GM18520 (cell line): ENCODE data around the gene CADM1.
A peak's percentile ranks its signal among the peaks of the same experiment; 100 is the strongest.

Experiments used
- ATAC-seq: cut with Tn5 transposase; IDR thresholded peaks from one replicate; pipeline ENCODE4 v1.9.1; 2021; ENCODE audit not compliant: unreplicated experiment

CADM1 gene

GRCh38 chr11:115324581-115325432 lies 179.4 kb downstream of the CADM1 start:
- ATAC-seq: peak; percentile 58

DNA sequence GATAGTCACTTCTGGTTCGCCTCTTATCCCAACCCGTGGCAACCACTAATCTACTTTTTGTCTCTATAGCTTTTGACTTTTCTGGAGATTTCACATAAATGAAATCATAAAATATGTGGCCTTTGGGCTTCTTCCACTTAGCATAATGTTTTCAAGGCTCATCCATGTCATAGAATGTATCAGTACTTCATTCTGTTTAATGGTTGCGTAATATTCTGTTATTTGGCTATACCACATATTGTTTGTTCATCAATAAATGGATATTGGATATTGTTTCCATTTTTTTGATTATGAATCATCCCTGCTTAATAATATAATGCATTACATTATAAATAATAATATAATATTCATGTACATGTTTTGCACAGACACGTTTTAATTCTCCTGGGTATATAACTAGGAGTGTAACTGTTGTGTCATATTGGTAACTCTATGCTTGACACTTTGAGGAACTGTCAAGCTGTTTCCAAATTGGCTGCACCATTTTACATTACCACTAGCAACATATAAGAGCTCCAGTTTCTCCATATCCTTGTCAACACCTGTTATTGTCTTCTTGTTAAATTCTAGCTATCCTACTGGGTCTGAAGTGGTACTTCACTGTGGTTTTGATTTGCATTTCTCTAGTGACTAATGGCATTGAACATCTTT lies 181.5 kb downstream of the CADM1 start:
- no peak for ATAC-seq

- no peak for ATAC-seq
Observed at GRCh38 chr11:115321605-115322289, 182.5 kb downstream of the CADM1 start.

- ATAC-seq: no peak
Observed at GRCh38 chr11:115317277-115318185, 186.7 kb downstream of the CADM1 start.

- no peak for ATAC-seq
Observed at GRCh38 chr11:115316696-115317095, 187.5 kb downstream of the CADM1 start.

- no peak for ATAC-seq
Observed at GRCh38 chr11:115314330-115314920, 189.8 kb downstream of the CADM1 start.

- no peak for ATAC-seq
Observed at GRCh38 chr11:115313224-115313838, 190.9 kb downstream of the CADM1 start.

- ATAC-seq: no peak
Observed at GRCh38 chr11:115311949-115312348, 192.3 kb downstream of the CADM1 start.

DNA sequence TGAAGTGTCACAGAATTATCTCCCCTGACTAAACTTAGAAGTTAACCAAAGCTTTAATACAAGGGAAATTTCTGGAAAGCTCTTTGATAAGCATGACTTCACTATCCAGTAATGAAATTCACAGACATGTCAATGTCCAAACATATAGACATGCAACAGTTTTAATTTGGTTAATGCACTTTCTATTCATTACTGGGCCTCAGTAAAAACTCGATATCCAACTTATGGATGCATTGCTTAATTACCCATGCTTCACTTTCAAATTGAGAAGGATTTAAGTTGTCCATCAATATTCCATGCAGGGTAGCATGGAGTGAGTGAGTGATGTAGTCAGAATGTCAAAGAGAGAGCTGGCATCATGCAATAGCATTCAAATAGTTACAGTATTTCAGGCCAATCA lies 197.5 kb downstream of the CADM1 start:
- no peak for ATAC-seq

GRCh38 chr11:115304774-115305472 lies 199.3 kb downstream of the CADM1 start:
- no peak for ATAC-seq

DNA sequence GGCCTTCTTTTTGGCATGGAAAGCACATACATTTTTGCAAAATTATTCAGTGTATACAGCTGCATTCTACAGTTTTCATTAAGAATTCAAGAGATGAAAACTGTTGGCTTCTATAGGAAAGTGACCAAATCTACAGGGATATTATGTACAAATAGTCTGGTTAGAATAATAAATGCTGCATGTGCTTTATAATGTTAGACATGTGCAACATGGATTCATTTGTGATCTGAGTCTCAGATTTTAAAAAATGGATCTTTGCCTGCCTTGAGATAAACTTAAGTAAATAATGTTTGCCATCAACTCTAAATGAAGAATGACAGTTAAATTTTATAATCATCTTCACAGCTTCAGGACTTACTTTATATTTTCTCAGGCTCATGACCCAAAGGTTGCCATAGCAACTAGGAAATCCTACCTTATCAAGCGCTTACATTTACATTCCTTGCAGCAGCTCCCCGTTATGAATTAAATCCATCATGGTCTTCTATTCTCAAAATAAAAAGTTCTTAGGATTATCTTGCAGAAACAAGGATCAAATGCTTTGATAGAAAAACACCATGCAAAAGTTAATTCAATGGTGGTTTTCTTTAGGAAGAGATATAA lies 200.2 kb downstream of the CADM1 start:
- no peak for ATAC-seq

DNA sequence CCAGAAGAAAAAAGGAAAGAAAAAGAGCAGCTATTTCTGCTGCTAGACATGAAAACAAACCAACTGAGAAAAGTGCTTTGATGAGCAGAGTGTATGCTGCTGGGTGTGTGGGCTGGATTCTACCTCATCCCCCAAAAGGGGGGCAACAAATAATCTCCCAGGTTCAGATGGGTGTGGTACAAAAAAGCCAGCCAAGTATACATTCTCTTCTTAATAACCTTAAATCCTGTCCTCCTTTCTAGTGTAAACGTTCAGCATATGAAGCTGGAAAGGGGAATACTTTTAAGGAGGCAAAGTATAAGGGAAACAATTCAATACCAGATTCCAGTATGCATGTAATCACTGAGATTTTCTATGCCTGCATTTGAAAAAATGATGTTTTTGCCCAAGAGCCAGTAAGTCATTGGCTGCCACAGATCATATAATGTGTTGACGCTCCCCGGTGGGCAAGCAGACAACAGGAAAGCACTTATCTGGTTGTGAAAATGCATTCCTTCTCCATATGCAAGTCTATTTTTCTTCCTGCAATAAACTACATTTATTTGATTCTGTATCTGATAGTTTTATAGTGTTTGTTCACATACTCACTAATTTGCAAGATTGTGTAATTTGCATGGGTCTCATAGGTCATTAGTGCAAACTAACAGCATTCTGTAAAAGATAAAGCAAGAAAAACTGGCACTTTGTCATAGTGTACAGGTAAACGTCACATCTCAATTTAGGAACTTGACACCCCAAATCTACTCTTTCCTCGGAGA lies 201.1 kb downstream of the CADM1 start:
- no peak for ATAC-seq

DNA sequence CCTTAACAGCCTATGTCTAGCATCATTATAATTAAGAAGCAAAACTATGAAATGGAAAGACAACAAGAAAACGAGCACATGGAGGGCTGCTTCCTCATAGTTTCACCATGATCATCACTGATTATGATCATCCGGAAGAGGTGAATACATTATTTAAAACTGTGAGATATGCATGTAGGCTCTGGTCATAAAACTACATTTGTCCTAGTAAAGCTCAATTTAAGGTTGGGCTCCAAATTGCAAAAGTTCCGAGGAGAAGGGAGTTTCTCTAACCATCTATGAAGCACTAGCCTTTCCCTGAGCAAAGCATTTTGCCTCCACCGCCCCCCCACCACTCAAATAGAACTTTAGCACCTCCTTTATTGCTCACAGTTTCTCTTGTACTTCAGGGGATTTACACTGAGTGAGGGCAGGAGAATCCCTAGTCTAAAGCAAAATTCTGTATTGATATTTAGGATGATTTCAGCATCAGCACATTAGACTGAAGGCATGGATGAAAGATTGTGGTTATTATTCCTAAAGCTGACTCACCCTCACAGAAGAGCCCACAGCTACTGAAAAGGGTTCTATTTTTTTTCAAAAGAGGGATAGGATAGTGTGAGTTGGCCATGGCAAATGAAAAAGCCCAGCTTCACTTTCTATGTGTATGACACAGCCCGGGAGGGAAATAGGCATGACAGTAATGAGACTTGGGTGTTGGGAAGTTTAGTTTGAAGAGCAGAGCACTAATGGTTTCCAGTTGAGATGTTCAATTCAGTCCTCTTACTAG lies 203.4 kb downstream of the CADM1 start:
- no peak for ATAC-seq

- ATAC-seq: no peak
Observed at GRCh38 chr11:115298300-115299012, 205.8 kb downstream of the CADM1 start.

DNA sequence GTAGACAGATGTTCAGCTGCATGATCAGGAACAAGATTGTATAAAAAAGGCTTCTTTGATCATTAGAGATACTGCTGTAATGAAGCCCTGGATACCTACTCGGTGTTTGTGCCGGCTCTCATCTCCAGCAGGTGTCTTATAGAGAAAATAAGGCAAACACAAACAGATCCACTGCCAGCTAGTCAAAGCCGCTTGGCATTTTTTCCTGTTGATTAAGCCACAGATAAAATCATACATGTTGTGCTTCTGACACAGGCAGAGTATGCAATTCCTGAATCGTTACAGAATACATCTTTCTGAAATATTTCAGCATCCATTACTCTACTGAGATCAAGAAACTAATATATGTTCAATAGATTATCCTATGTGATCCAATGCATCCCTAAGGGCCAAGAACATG lies 206.9 kb downstream of the CADM1 start:
- ATAC-seq: no peak

- ATAC-seq: no peak
Observed at GRCh38 chr11:115291325-115291724, 212.9 kb downstream of the CADM1 start.

DNA sequence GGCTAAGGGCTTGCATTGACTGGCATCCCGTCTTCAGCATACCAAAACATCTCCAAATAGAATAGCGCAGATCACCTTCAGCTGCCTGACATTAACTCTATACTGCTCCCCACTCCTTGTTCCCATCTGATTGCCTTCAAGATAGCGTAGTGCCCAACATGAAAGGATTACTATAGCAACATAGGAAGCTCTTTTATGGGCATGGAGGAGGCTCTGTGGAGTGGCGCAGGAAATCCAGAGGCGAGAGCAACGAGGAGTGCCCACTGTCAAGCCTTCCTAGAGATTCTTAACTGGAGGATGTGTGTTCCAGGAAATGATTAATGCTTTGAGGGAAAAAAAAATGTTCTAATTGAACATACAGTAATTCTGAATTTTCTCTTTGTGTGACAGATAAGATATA lies 213.3 kb downstream of the CADM1 start:
- ATAC-seq: no peak
